ENCODE measurements around the gene PLPP3. TPM values are rescaled to one million over a fixed set of nuclear protein-coding genes. Genes with fewer than 3 reads are reported as not detected.

The PLPP3 gene
- polyA plus RNA-seq, 3 donors: 0.21 to 0.32 TPM; not detected in 1

DNA sequence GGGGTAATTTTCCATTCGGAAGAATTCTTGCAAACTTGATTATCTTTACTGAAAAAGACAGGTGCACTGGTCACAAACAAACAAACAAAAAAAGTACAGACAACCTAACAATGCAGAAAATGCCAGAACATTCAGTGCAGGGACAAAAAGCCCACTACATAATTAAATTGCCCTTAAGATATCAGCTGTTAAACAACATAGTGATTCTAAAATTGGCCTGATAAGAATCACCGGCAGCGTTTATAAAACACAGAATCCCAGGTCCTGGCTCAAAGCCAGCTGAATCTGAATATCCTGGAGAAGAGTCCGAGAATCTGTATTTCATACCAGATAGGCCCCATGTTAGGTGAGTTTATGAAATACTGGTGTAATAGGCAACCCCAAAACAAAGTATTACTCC is 6.1 kb downstream of the PLPP3 start:
- Mint-ChIP-seq H3K4me1 (peaks cover 22% of the 10 kb centered on the region), H3K27me3 (ENCODE audit: low read depth in 3 of 3) (peaks cover 12 to 25% (median 22%) of the 10 kb centered on the region in 3 donors), H3K4me3 (no peak overlapping the region), H3K27ac (no peak overlapping the region), H3K36me3 (no peaks in the 10 kb centered on the region), H3K9me3 (no peaks in the 10 kb centered on the region)
- Histone ChIP-seq H3K9me3 (replicated peaks in 1 of 2; ENCODE audit: control insufficient read depth in 1 of 2, insufficient read depth in 1 of 2, low read length in 2 of 2) (no peaks in the 10 kb centered on the region), H3K4me2 (replicated peaks; ENCODE audit: extremely low read depth, low read length, poor library complexity, severe bottlenecking) (no peak overlapping the region), H4K20me1 (ENCODE audit: insufficient read depth, low read length) (no peaks in the 10 kb centered on the region), H3K79me2 (ENCODE audit: insufficient read depth, low read length) (no peaks in the 10 kb centered on the region), H3K4me3 (replicated peaks in 1 of 3; ENCODE audit: low read depth in 2 of 3, low read length in 3 of 3) (no peak overlapping the region), H3K36me3 (replicated peaks in 1 of 2; ENCODE audit: control insufficient read depth in 1 of 2, insufficient read depth in 2 of 2, low read length in 2 of 2) (no peaks in the 10 kb centered on the region), H3K27ac (ENCODE audit: low read depth in 1 of 2, low read length in 2 of 2) (no peak overlapping the region), H3K4me1 (ENCODE audit: control insufficient read depth in 1 of 2, insufficient read depth in 2 of 2, low read length in 2 of 2) (peaks cover 6 to 9% of the 10 kb centered on the region in 2 donors), H3K9ac (ENCODE audit: insufficient read depth, low read length, poor library complexity, severe bottlenecking) (no peak overlapping the region), H3K27me3 (ENCODE audit: control insufficient read depth in 2 of 2, insufficient read depth in 2 of 2, low read length in 2 of 2) (peaks cover 15 to 16% of the 10 kb centered on the region in 2 donors), H2AFZ (ENCODE audit: insufficient read depth, low read depth, low read length, poor library complexity, severe bottlenecking) (no peak overlapping the region)
- DNase-seq: no peak
- TF ChIP-seq, protein P1, sequence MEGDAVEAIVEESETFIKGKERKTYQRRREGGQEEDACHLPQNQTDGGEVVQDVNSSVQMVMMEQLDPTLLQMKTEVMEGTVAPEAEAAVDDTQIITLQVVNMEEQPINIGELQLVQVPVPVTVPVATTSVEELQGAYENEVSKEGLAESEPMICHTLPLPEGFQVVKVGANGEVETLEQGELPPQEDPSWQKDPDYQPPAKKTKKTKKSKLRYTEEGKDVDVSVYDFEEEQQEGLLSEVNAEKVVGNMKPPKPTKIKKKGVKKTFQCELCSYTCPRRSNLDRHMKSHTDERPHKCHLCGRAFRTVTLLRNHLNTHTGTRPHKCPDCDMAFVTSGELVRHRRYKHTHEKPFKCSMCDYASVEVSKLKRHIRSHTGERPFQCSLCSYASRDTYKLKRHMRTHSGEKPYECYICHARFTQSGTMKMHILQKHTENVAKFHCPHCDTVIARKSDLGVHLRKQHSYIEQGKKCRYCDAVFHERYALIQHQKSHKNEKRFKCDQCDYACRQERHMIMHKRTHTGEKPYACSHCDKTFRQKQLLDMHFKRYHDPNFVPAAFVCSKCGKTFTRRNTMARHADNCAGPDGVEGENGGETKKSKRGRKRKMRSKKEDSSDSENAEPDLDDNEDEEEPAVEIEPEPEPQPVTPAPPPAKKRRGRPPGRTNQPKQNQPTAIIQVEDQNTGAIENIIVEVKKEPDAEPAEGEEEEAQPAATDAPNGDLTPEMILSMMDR (IDR thresholded peaks at IDR 0.05): no peak
- no CpG with 5 or more reads among the region's 4 CpGs for WGBS (ENCODE audit: insufficient coverage)
- intact Hi-C loops (cut with micrococcal nuclease): loop anchor here in 1 of 2 donors (10.0 kb wide), 1 partner anchor 159 kb away; no protein-coding TSS in a partner anchor

- TF ChIP-seq, protein P1 (IDR thresholded peaks at IDR 0.05): no peak
- no peak overlapping the region for H3K4me2 ChIP-seq (replicated peaks; ENCODE audit: extremely low read depth, low read length, poor library complexity, severe bottlenecking)
- H3K4me3 ChIP-seq (replicated peaks in 1 of 3; ENCODE audit: low read depth in 2 of 3, low read length in 3 of 3): no peak overlapping the region
- no peaks in the 10 kb centered on the region for H3K36me3 Mint-ChIP-seq
- H3K27ac Mint-ChIP-seq: no peak overlapping the region
- H2AFZ ChIP-seq (ENCODE audit: insufficient read depth, low read depth, low read length, poor library complexity, severe bottlenecking): no peak overlapping the region
- no peak overlapping the region for H3K9ac ChIP-seq (ENCODE audit: insufficient read depth, low read length, poor library complexity, severe bottlenecking)
- H3K27ac ChIP-seq (ENCODE audit: low read depth in 1 of 2, low read length in 2 of 2): no peak overlapping the region
- no peaks in the 10 kb centered on the region for H3K36me3 ChIP-seq (replicated peaks in 1 of 2; ENCODE audit: control insufficient read depth in 1 of 2, insufficient read depth in 2 of 2, low read length in 2 of 2)
- H3K4me3 Mint-ChIP-seq: no peak overlapping the region
- H3K4me1 ChIP-seq (ENCODE audit: control insufficient read depth in 1 of 2, insufficient read depth in 2 of 2, low read length in 2 of 2): peaks cover 0 to under 1% of the 10 kb centered on the region in 2 donors
- peaks cover 0 to under 1% (median 0%) of the 10 kb centered on the region in 7 donors for H3K9me3 Mint-ChIP-seq
- intact Hi-C loops (cut with micrococcal nuclease): loop anchor here in 1 of 2 donors (10.0 kb wide), 1 partner anchor 158 kb away; no protein-coding TSS in a partner anchor
- H3K4me1 Mint-ChIP-seq: peaks cover 14% of the 10 kb centered on the region
- 100% methylated on average over 1 of the region's 4 CpGs for WGBS (ENCODE audit: insufficient coverage)
- H3K79me2 ChIP-seq (ENCODE audit: insufficient read depth, low read length): no peaks in the 10 kb centered on the region
- no peaks in the 10 kb centered on the region for H4K20me1 ChIP-seq (ENCODE audit: insufficient read depth, low read length)
- no peak for DNase-seq
- H3K9me3 ChIP-seq (replicated peaks in 1 of 2; ENCODE audit: control insufficient read depth in 1 of 2, insufficient read depth in 1 of 2, low read length in 2 of 2): no peaks in the 10 kb centered on the region
- peaks cover 11 to 20% (median 14%) of the 10 kb centered on the region in 3 donors for H3K27me3 Mint-ChIP-seq (ENCODE audit: low read depth in 3 of 3)
- peaks cover 9 to 10% of the 10 kb centered on the region in 2 donors for H3K27me3 ChIP-seq (ENCODE audit: control insufficient read depth in 2 of 2, insufficient read depth in 2 of 2, low read length in 2 of 2)
Measured at GRCh38 chr1:56572334-56573050, 6.9 kb downstream of the PLPP3 start.
